Karpas-422 (cell line): Measurements from ENCODE around the gene SMARCE1. TPM values are rescaled to one million over a fixed set of nuclear protein-coding genes. Genes with fewer than 3 reads are reported as not detected.

Source experiments
- DNase-seq: peaks from one replicate; pipeline ENCODE4 v3.0.0-alpha.2; 2015
- H2AFZ ChIP-seq: fragments of 200-600 bp; sonication (generic); 2 replicates; pipeline ENCODE4 v1.6.1; 2014; ENCODE audit warnings: antibody characterized with exemption, low read length, mixed read lengths
- H3K27ac ChIP-seq: fragments of 200-600 bp; sonication (generic); 2 replicates; pipeline ENCODE4 v1.5.1; 2014; ENCODE audit warnings: mild to moderate bottlenecking, low read length, moderate library complexity
- H3K27me3 ChIP-seq: fragments of 200-600 bp; sonication (generic); 2 replicates; pipeline ENCODE4 v1.6.1; 2014; ENCODE audit warnings: low read length, mixed read lengths
- H3K36me3 ChIP-seq: fragments of 200-600 bp; sonication (generic); 2 replicates; pipeline ENCODE4 v1.6.1; 2014; ENCODE audit warnings: low read length, mixed read lengths; ENCODE audit not compliant: insufficient read depth
- H3K4me1 ChIP-seq: fragments of 200-600 bp; sonication (generic); 2 replicates; pipeline ENCODE4 v1.6.1; 2014; ENCODE audit warnings: mild to moderate bottlenecking, low read length, mixed read lengths
- H3K4me2 ChIP-seq: fragments of 200-600 bp; sonication (generic); 2 replicates; pipeline ENCODE4 v1.6.1; 2014; ENCODE audit warnings: low read length, low read depth, mild to moderate bottlenecking; ENCODE audit not compliant: poor library complexity, severe bottlenecking
- H3K4me3 ChIP-seq: fragments of 200-600 bp; sonication (generic); 2 replicates; pipeline ENCODE4 v1.5.1; 2014; ENCODE audit warnings: mild to moderate bottlenecking, antibody characterized with exemption, low read length, mixed read lengths
- H3K79me2 ChIP-seq: fragments of 200-600 bp; sonication (generic); 2 replicates; pipeline ENCODE4 v1.6.1; 2014; ENCODE audit warnings: mild to moderate bottlenecking, low read length, mixed read lengths
- H3K9ac ChIP-seq: fragments of 200-600 bp; sonication (generic); 2 replicates; pipeline ENCODE4 v1.6.0; 2014; ENCODE audit warnings: low read length
- H3K9me2 ChIP-seq: fragments of 200-600 bp; sonication (generic), shearing (Covaris generic); replicated peaks from 2 replicates; pipeline ENCODE4 v1.6.0; 2014; ENCODE audit warnings: mild to moderate bottlenecking, low read length, moderate library complexity; ENCODE audit not compliant: insufficient read depth
- H3K9me3 ChIP-seq: fragments of 300-700, 200-600 bp; sonication (generic); 2 replicates; pipeline ENCODE4 v1.6.1; 2014; ENCODE audit warnings: low read length, mixed read lengths
- H4K20me1 ChIP-seq: fragments of 200-600 bp; sonication (generic); 2 replicates; pipeline ENCODE4 v1.6.1; 2014; ENCODE audit warnings: mild to moderate bottlenecking, antibody characterized with exemption, low read length, low read depth; ENCODE audit not compliant: insufficient read depth
- total RNA-seq: library from RNA; depleted of rRNA; stranded (reverse); fragments of >200 nt; shearing (Covaris generic); gene quantifications from 2 replicates; pipeline ENCODE4 v1.2.3, GENCODE V29; 2014; ENCODE audit warnings: low replicate concordance

Gene SMARCE1
- total RNA-seq, 1 experiment from 2014 or later, result 68.6 TPM

DNA sequence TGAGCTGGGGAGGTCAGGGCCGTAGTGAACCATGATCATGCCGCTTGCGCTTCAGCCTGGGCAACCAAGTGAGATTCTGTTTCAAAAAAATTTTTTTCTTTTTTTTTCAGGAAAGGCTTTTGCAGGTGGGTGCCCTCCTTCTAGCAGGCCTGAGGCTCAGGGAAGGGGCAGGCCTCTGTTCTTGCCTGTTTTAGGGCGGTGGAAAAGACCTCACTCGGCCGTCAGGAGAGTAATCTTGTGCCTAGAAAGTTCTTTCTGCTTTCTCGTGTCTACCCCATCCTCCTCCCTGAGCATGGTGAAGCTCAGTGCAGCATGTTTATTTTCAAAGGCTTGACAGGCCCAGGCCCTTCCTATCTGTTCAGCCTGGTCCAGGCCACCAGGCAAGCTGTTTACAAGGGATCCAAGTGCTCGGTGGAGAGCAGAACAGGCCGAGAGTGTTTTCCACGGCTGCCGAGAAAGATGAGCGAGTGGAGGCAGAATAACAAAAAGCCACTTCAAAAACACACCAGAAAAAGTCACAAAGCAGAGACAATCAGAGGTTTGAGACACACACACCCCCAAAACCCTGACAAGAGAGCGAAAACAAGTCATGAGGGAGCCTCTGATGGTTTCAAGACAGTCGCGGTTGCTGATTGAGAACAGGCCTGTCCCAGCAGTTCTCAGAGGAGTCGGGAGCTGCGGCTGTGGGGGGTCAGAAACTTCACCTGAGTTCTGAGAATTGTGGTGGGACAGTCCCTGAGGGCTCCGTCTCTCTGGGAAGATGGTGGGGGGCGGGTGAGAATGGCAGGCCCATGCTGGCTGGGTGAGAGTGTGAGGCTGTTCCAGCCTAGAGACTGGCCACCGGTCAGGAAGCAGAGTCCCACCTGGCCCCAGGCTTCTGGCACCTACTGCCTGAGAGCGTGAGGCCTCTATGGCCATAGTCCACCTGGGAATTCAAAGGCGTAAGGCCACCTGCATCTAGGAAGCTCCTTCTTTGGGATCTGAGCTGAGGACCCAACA, 44.9 kb downstream of the SMARCE1 start:
- Histone ChIP-seq H3K4me3 (no peak overlapping the region), H3K79me2 (no peaks in the 10 kb centered on the region), H3K27ac (no peak overlapping the region), H3K4me2 (no peak overlapping the region), H2AFZ (no peak overlapping the region), H3K36me3 (no peaks in the 10 kb centered on the region), H3K9me2 (no peaks in the 10 kb centered on the region), H3K9ac (no peak overlapping the region), H3K4me1 (peaks cover 10% of the 10 kb centered on the region), H3K9me3 (no peaks in the 10 kb centered on the region), H4K20me1 (no peaks in the 10 kb centered on the region), H3K27me3 (no peaks in the 10 kb centered on the region)
- DNase-seq, result no peak

DNA sequence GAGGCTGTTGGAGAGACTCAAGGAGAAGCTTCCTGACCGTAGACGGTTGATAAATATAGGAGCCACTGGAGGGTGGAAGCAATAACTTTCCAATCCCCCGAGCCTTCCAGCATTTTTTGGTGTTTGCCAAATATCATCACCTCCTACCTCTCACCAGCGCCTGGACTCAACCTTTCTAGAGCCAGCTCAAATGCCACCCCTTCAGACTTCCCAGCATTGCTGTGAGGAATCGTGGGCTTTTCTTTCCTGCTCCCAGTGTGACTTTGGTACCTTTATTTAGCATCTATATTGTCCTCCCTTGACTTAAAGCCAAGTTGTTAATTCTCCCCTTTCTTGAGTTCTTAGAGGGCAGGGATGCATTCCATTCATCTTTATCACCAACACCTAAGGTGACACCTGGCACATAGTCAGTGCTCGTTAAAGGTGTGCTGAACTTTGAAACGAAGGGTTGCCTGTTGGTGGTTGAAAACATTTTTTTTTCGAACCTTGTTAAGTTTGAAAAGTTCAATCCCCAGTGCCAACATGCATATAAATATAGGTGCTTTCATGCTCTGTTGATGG, 47.1 kb downstream of the SMARCE1 start:
- H3K9me2 ChIP-seq, result no peaks in the 10 kb centered on the region
- H4K20me1 ChIP-seq, result no peaks in the 10 kb centered on the region
- no peak overlapping the region for H3K4me3 ChIP-seq
- H2AFZ ChIP-seq, result no peak overlapping the region
- H3K4me1 ChIP-seq, result peaks cover 16% of the 10 kb centered on the region
- no peak overlapping the region for H3K27ac ChIP-seq
- H3K9me3 ChIP-seq, result no peaks in the 10 kb centered on the region
- H3K9ac ChIP-seq, result no peak overlapping the region
- no peak for DNase-seq
- no peak overlapping the region for H3K4me2 ChIP-seq
- H3K36me3 ChIP-seq, result no peaks in the 10 kb centered on the region
- H3K27me3 ChIP-seq, result no peaks in the 10 kb centered on the region
- H3K79me2 ChIP-seq, result no peaks in the 10 kb centered on the region

DNA sequence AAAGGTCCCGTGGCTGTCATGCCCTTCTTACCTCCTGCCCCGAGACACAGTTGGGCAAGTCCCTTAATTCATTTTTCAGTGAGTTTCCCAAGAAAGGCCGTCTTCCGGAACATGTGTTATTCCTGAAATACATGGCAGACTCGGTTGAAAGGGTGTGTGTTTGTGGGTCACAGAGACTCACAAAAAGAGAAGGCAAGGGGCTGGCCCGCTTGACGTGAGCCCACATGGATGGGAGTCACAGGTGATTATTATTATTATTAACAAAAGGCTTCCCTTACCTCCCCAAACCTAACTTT, 48.2 kb downstream of the SMARCE1 start:
- Histone ChIP-seq H3K79me2 (no peaks in the 10 kb centered on the region), H3K9me3 (no peaks in the 10 kb centered on the region), H3K9ac (no peak overlapping the region), H3K36me3 (no peaks in the 10 kb centered on the region), H3K9me2 (no peaks in the 10 kb centered on the region), H4K20me1 (no peaks in the 10 kb centered on the region), H3K27me3 (no peaks in the 10 kb centered on the region), H3K27ac (no peak overlapping the region), H3K4me3 (no peak overlapping the region), H2AFZ (no peak overlapping the region), H3K4me2 (no peak overlapping the region), H3K4me1 (peaks cover 16% of the 10 kb centered on the region)
- DNase-seq, result no peak

DNA sequence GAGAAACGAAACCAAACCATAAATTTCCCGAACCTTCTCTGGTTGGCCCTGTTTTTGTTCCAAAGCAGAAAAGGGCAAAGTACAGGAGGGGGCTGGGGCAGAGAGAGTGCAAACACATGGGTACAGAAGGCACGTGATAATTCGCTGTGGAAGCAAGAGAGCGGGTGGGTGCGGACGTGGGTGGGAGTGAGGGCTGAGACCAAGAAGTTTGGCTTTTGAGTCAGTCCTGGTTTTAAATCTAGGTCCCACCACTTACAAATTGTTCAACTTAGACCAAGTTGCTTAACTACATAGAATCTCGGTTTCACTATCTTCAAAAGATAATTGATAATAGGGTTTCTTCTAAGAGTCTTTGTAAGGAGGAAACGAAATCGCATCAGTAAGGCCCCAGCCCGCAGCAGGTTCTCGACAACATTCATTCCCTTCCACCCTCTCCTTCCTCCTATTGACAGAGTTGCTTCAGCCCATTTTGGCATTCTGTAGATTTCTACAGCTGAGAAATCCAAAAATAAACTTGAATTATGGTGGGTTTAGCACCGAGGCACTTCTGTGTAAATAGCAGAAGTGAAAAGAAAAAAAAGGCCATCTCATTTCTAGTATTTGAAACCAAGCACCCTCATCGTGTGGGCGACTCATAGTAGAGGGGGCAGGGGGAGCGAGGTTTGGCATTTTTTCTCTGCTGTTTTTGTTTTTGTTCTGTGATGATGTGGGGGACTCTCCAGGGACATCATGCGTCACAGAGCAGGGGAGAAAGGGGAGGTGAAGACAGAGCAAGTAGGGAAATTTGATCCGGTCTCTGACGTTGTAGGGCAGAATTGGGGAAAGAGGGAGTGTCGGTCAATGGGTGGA, 48.8 kb downstream of the SMARCE1 start:
- H3K27ac ChIP-seq, result no peak overlapping the region
- no peak overlapping the region for H3K4me3 ChIP-seq
- H4K20me1 ChIP-seq, result no peaks in the 10 kb centered on the region
- H3K27me3 ChIP-seq, result no peaks in the 10 kb centered on the region
- H3K79me2 ChIP-seq, result no peaks in the 10 kb centered on the region
- H3K4me1 ChIP-seq, result peaks cover 16% of the 10 kb centered on the region
- H3K9me2 ChIP-seq, result no peaks in the 10 kb centered on the region
- peak; percentile 55 for DNase-seq
- no peaks in the 10 kb centered on the region for H3K36me3 ChIP-seq
- no peaks in the 10 kb centered on the region for H3K9me3 ChIP-seq
- no peak overlapping the region for H3K4me2 ChIP-seq
- H2AFZ ChIP-seq, result no peak overlapping the region
- H3K9ac ChIP-seq, result no peak overlapping the region

DNA sequence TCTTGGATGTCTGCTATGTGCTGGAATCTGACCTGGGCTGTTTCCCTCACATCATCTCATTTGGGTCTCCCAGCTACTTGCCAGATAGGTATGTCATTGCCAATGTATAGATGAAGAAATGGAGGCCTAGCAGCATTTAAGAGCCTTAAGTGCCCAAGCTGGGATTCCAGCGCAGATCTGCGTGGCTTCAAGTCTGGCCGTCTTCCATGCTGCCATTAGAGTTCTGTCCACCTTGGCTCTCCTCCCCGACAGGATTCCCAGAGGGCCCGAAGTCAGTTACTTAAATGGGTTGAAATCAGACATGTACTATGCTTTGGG, 49.4 kb downstream of the SMARCE1 start:
- Histone ChIP-seq H3K9me3 (no peaks in the 10 kb centered on the region), H3K79me2 (no peaks in the 10 kb centered on the region), H3K36me3 (no peaks in the 10 kb centered on the region), H3K4me3 (no peak overlapping the region), H3K9ac (no peak overlapping the region), H3K27me3 (no peaks in the 10 kb centered on the region), H3K27ac (no peak overlapping the region), H2AFZ (no peak overlapping the region), H3K4me2 (no peak overlapping the region), H3K9me2 (no peaks in the 10 kb centered on the region), H3K4me1 (peaks cover 16% of the 10 kb centered on the region), H4K20me1 (no peaks in the 10 kb centered on the region)
- no peak for DNase-seq

DNA sequence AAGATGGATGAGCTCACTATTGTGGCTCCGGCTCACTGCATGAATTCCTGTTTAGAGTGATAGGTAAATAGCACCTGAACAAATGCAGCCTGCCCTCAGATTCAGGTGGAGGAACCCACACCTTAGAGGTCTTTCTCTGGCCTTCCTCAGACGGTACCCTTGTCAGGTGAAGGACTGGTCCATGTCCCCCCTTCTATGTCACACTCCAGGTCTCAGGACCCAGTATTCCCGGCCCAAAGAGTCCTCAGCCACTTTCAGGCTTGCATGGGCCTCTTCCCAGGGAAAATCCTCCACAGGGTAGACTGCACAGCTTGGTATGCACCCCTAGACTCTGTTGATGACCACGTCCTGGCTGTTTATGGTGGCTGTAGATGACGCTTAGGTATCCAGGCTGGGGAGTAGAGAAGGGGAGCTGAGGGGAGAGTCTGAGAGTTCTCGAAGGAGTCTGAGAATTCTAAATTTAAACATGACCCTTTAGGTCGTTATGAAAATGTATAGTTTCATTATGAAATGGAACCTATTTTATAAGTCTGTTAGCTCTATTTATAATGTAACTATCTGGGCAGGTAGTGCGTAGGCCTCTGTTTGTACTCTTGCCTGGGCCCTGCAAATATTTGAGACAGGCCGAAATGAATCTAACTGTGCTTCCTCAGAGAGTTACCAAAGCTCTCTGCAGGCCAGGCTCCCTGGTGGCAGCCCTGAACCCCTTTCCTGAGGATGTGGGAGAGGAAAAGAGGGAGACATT, 49.9 kb downstream of the SMARCE1 start:
- Histone ChIP-seq H4K20me1 (no peaks in the 10 kb centered on the region), H3K36me3 (no peaks in the 10 kb centered on the region), H3K79me2 (no peaks in the 10 kb centered on the region), H3K27ac (no peak overlapping the region), H3K4me3 (no peak overlapping the region), H3K9ac (no peak overlapping the region), H3K4me2 (no peak overlapping the region), H3K4me1 (peaks cover 16% of the 10 kb centered on the region), H3K9me2 (no peaks in the 10 kb centered on the region), H2AFZ (no peak overlapping the region; the same call in 1 of the 2 replicates), H3K9me3 (no peaks in the 10 kb centered on the region), H3K27me3 (no peaks in the 10 kb centered on the region)
- no peak for DNase-seq

DNA sequence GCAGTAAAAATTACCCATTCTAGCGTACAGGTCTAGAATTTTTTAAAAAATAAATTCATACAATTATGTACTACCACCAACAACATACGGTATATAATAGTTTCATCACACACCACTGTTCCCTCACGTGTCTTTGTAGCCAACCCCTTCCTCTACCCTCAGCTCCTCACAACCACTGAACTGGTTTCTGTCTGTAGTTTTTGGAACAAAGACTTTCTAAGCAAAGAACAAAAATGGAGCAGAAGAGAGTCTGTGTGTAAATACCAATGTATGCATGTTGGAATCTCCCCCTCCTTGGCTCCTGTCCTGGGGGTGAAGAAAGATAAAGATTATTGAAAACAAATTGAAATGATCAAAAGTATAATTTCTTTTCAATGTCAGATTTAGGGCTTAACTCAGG, 50.5 kb downstream of the SMARCE1 start:
- Histone ChIP-seq H3K4me3 (no peak overlapping the region), H3K9me2 (no peaks in the 10 kb centered on the region), H3K9me3 (no peaks in the 10 kb centered on the region), H3K9ac (no peak overlapping the region), H3K4me2 (no peak overlapping the region), H3K27me3 (no peaks in the 10 kb centered on the region), H3K27ac (no peak overlapping the region), H3K4me1 (peaks cover 16% of the 10 kb centered on the region), H4K20me1 (no peaks in the 10 kb centered on the region), H3K79me2 (no peaks in the 10 kb centered on the region), H3K36me3 (no peaks in the 10 kb centered on the region), H2AFZ (no peak overlapping the region)
- DNase-seq, result no peak
